GM19099 (cell line): Measurements from ENCODE around the gene HTR1D.
A peak's percentile ranks its signal among the peaks of the same experiment; 100 is the strongest.

ENCODE experiments used
- POLR2A ChIP-seq: IDR thresholded peaks from 3 replicates; pipeline ENCODE4 v1.6.1; 2011; ENCODE audit warnings: low read depth; ENCODE audit not compliant: insufficient read length; ENCODE audit errors: extremely low read depth

HTR1D gene

DNA sequence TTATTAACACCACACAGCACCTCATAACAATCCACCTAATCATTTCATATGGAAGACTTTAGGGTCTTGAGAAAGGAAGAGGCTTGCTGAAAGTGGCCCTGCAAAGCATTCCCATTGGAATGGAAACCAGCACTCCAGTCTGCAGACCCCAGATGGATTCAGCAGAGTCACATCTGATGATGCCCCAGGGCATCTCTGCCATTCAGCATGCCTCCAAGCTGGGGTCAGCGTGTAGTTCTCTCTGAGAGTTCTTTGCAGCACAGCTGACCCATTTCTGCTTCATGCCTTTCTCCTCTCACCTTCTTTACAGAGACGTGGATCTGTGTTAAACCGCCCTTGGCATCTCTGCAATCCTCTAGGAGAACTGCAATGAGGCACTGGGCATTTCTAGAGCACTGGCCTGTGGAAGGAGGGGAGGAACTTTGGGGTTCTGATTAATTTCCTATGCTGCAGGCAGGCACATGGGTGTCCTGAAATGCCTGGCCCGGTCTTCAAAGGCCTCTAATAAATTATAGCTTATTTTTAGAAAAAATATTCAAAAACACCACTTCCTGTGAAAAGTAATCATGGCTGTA lies 46.0 kb downstream of the HTR1D start:
- TF ChIP-seq POLR2A: no peak

- TF ChIP-seq POLR2A: peak; percentile 31
These were observed 47.5 kb downstream of the HTR1D start for GRCh38 chr1:23169727-23170335.

GRCh38 chr1:23169195-23169575 lies 48.1 kb downstream of the HTR1D start:
- TF ChIP-seq POLR2A: no peak

DNA sequence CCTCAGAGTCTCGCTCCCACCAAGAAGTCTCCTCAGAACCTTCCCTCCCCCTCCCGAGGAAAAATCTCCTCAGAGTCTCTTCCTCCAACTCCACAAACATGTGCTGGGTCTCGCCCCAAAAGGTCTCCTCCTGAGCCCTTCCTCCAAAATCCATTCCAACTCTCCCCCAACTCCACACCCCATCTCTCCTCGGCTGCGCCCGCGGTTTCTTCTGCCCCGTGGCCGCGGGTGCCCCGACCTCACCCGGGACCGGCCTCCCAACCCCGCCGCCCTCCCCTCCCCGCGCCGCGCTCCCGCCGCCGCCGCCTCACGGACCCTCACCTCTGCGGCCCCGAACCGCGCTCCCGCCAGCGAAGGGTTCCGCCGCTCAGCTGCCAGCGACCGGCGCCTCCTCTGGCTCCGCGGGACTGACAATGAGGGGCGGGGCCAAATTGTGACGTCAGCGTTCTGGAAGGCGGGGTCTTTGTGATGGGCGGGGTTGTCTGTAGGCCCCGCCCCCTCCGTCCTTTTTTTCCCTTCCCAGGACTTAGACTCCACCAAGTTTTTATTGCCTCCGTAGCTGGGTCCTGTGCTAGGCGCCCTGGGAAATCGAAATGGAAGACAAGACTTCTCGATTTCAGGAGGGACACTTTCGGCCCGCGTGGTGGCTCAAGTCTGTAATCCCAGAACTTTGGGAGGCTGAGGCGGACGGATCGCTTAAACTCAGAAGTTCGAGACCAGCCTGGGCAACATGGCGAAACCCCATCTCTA lies 48.7 kb downstream of the HTR1D start, which contains the start of gene LUZP1:
Gene LUZP1, minus strand, starts transcription at position 412 of the 750 bp plus-strand sequence.
- TF ChIP-seq POLR2A: peak; percentile 87

- no peak for TF ChIP-seq POLR2A
These were observed 49.2 kb downstream of the HTR1D start for GRCh38 chr1:23168079-23168444.

DNA sequence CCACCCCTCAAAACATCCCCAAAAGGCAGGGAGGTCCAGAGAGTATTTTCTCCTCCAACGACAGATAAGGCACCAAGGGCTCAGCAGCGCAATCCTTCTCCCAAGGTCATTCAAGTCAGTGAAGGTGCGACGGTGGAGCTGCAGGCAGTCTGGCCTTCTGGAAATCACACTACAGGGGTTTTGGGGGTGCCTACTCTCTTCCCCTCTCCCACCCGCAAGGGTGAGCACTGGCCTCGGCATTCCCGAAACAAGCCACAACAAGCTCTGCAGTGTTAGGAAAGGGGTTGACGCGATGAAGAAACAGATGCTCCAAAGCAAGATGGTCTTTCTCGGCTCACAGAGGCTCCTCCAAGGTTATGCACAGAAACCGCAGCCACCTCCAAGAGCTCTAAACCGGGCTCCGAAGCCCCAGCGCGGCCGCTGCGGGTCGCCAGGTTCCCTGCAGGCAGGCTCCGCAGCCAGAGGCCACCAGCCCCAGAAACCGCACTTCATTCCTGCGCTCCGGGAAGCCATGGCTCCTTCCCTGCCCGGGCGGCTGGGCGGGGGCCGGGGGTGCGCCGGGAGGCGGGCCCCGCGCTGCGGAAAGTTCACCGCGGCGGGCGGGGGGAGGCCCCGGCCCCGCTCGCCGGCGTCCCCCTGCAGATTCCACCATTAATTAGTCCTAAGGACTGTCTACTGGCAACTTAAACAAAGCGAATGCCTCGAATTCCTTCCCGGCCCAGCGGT lies 49.8 kb downstream of the HTR1D start:
- no peak for TF ChIP-seq POLR2A

GRCh38 chr1:23166854-23167253 lies 50.4 kb downstream of the HTR1D start:
- TF ChIP-seq POLR2A: no peak

- TF ChIP-seq POLR2A: no peak
These were observed 53.9 kb downstream of the HTR1D start for GRCh38 chr1:23163395-23163794.

DNA sequence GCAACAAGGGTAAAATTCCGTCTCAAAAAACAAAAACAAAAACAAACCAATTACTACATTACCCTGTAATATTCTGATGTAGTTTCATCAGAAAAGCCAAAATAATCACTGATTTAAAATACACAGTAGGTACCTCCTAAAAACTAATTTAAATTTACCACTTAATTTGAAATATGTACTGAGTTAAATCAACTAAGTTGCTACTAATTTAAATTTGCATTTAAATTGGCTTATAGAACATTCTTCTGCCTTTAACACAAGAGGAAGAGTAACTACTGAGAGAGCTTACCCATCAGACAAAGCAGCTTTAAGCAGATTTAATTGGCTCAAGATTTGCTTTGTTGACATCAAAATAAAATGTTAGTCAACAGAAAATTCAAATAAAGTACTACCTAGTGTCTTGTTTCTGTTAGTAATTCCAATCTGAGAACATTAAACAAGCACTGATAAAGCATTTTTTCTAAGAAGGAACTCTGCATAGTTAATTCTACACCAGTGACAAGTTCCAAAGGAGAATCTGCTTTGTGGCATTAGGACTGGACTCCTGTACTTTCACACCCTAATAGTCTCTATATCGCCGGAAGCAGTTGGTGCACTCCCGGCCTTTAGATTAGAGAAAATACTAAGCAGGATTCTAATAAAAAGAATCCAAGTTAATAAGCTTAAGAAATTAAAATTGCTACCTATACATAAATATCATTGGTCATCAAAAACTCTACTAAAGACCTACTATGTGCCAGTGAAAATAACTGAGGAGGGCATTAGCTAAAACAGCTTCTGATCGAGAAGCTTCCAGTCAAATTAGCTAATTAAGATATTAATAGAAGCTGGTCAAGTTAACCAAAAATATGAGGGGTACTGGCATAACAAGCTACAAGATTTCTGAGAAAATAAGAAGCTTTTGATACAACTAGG lies 57.1 kb downstream of the HTR1D start:
- TF ChIP-seq POLR2A: no peak

DNA sequence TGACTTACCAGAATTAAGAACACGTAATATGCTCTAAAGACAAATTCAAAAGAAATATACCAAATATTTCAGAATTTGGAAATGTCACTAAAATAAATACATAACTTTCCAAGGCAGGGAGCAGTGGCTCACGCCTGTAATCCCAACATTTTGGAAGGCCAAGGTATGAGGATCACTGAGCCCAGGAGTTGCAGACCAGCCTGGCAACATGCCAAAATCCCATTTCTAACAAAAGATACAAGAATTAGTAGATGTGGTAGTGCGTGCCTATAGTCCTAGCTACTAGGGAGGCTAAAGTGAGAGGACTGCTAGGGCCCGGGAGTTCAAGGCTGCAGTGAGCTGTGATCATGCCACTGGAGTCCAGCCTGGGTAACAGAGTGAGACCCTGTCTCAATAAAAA lies 60.4 kb downstream of the HTR1D start:
- no peak for TF ChIP-seq POLR2A

GRCh38 chr1:23152966-23153684 lies 64.2 kb downstream of the HTR1D start:
- no peak for TF ChIP-seq POLR2A

GRCh38 chr1:23150742-23151141 lies 66.6 kb downstream of the HTR1D start:
- TF ChIP-seq POLR2A: no peak

DNA sequence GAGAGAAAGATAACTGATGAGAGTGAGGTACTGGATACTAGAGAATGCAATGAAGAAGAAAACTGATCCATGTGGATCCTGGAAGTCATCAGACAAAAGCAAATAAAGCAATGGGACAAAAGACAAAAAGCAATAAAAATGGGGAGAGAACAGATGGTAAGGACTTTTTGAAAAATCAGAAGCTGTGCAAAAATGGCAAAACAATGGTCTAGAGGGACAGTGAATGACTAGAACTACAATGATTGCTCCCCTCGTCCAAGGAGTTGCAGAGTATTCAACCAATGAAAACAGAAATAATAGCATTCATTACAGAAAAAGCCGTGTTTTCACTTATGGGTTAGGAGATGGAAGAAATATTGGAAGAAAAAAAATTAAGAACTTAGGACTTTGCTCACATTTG lies 67.2 kb downstream of the HTR1D start:
- no peak for TF ChIP-seq POLR2A

- TF ChIP-seq POLR2A: peak; percentile 7
These were observed 68.2 kb downstream of the HTR1D start for GRCh38 chr1:23149114-23149513.
